Glomerular visceral epithelial cell (primary cell): ENCODE data around the gene AGR3.

Source experiments
- DNase-seq: peaks from one replicate; pipeline ENCODE4 v3.0.0-alpha.2; 2016; ENCODE audit errors: extremely low spot score

The AGR3 gene

DNA sequence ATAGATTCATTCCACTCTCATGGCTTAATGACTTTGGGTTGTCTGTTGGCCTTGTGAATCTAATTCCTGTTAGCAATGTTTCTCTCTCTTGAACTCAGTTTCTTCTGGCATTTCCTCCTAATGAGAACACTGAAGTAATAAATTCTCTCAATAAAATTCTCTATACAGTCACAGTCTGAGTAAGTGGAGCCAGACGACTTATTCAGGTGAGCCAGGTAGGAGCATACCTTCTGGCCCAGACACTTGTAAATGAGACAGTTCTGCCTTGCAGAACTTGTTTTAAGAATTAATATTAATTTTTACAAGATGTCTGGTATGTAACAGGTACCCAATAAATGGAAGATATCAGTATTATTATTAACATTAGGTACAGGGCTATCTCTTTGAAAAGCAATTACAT lies 48.4 kb downstream of the AGR3 start:
- no peak for DNase-seq

- DNase-seq = no peak
These were observed 55.7 kb downstream of the AGR3 start for GRCh38 chr7:16826060-16826459.

- DNase-seq = no peak
These were observed 59.8 kb downstream of the AGR3 start for GRCh38 chr7:16822029-16822428.

DNA sequence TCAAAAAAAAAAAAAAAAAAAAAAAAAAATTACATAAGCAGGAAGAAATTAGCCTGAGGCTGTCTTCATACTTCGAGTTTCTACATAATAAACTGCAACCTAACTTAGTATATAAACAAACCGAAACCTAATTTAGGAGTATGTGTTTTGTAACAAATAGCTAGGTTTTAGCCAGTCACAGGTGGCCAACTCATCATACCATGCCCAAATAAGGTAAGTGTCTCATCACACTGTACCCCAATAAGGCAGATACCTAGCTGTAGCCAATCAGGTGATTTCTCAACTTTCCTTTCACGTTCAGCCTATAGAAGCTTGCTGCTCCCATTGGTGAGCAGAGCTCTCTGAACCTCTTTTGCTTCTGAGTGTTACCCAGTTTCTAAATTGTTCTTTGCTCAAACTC lies 63.1 kb downstream of the AGR3 start:
- DNase-seq = no peak

DNA sequence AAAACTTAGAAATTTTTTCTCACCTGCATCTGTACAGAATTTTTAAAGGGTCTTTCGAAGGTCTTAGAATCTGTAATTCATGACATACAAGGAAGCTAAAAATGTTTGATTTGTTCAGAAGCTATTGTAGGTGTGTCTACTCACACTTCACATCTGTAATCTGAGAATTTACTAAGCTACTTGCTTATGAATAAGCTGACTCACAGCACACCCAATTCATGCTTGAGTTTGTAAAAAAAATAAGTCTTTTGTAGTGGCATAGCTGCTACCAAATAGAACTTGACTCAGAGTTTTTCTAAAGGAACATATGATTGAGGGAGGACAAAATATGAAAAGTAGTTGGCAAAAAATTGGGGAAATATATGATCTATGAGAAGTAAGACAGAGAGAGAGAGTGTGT lies 64.2 kb downstream of the AGR3 start:
- DNase-seq = peak; percentile 15

- no peak for DNase-seq
These were observed 65.0 kb downstream of the AGR3 start for GRCh38 chr7:16816824-16817223.

DNA sequence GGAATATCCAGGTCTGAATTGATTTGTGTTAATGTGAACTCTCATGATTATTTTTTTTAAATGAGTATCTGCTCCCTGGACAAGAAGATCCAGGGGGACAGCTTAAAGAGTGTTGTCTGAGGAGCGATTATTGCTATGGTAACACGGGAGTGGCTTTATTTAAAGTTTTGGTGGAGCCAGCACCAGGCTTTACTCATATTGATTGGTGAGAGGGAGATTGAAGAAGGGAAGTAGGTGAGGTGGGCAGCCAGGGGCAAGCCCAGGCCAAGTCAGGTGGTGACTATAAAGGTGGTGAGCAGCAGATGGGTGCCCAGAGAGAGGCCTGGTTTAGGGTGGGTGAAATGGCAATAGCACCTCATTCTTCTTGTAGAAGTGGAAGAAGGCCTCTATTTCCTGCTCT lies 66.8 kb downstream of the AGR3 start:
- no peak for DNase-seq

DNA sequence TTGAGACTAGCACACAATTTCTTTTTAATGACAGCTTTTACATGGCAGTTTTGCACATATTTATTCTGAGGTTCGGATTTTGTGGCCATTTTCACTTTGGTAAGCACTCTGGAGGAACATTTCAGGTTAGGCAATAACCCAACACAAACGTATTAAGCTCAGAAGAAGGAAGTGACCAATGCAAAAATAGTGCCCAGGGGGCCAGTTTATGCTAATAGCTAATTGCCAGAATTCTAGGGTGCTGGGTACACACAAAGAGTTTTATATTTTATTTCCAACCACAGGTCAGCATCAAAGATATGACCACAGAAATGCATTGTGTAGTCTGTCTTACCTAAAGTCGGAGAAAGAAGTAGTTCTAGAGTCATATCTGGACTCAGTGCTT lies 68.6 kb downstream of the AGR3 start:
- DNase-seq = no peak

DNA sequence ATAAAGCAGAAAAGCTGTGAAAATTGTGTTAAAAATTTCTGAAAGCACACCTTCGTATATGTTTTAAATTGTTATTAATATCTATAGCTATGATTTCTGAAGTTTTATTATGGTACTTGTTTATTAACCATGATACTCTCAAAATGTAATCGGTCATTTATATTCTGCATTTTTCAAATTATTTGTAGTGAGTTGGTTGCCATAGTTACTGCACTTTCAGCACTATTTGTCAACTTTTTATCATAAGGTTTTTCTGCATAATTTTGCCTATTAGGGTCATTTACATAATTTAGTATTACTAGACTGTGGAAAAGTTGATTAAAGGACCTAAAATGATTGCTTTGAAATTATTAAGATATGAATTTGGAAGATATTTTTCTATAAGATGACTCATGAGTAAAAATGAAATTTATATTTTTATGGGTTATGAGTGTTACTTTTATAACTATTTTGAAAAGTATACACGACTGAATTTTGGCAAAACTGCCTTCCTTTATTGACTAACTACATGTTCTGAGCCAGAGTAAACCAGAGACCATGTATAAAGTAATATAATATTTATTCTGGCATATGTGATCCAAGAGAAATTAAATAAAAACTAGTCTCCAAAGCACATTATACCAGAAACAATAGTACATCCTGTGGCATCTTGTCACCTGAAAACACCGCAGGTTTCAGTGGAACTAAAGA lies 69.1 kb downstream of the AGR3 start:
- no peak for DNase-seq

DNA sequence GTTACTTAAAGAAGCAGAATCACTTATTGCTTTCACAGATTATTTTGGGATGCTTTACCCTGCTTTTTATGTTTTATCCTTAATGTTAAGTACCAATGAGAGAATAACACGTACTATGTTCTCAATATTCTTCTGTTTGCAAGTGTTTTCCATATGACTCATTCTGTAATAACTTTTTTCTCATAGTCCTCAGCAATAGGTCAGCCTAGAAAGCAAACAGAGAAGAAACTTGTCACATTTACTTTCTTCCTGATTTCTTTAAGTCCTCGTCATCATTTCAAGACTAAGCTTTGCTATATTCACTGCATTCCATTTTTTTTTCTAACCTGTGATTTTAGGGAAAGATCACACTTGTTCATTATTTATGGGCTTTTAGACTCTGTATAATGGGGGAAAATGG lies 70.2 kb downstream of the AGR3 start:
- DNase-seq = no peak

GRCh38 chr7:16810573-16810972 lies 71.2 kb downstream of the AGR3 start:
- no peak for DNase-seq

- no peak for DNase-seq
These were observed 71.7 kb downstream of the AGR3 start for GRCh38 chr7:16810112-16810511.
